ENCODE data around the gene LDB3. TPM values are rescaled to one million over a fixed set of nuclear protein-coding genes. Genes with fewer than 3 reads are reported as not detected.

The LDB3 gene
- total and polyA plus RNA-seq, 9 of the 15 experiments (the other 6 are each of a cell fraction or from before 2014, with no cell fraction given), result 0.03 TPM; not detected in 8

GRCh38 chr10:86630079-86630478 lies 38.2 kb upstream of the LDB3 start:
- Histone ChIP-seq H3K4me1 (replicated peaks in 1 of 2; ENCODE audit: control insufficient read depth in 2 of 2, insufficient read depth in 2 of 2, low read length in 2 of 2) (peaks cover 0 to 8% of the 10 kb centered on the region in 2 experiments; a peak in 2 of 5 replicates), H3K9me3 (replicated peaks; ENCODE audit: control insufficient read depth, insufficient read depth, low read depth, low read length) (no peaks in the 10 kb centered on the region), H2AFZ (ENCODE audit: low read depth, low read length) (no peak overlapping the region), H3K9ac (ENCODE audit: insufficient read depth in 1 of 2, low read depth in 2 of 2, low read length in 2 of 2) (no peak overlapping the region), H3K4me2 (ENCODE audit: insufficient read depth, low read length) (no peak overlapping the region), H3K27ac (ENCODE audit: extremely low read depth, low read depth, low read length) (no peak overlapping the region), H3K36me3 (ENCODE audit: control insufficient read depth, insufficient read depth, low read length) (no peaks in the 10 kb centered on the region), H3K9me1 (ENCODE audit: control insufficient read depth, insufficient read depth, low read length) (no peaks in the 10 kb centered on the region), H3K79me2 (ENCODE audit: control insufficient read depth, insufficient read depth, low read length) (no peaks in the 10 kb centered on the region), H3K4me3 (no peak overlapping the region), H3K27me3 (ENCODE audit: control insufficient read depth in 2 of 2, insufficient read depth in 2 of 2, low read length in 2 of 2) (peaks cover 18 to 34% of the 10 kb centered on the region in 2 experiments; a peak in 3 of 5 replicates), H4K20me1 (replicated peaks; ENCODE audit: control insufficient read depth, insufficient read depth, low read length) (no peaks in the 10 kb centered on the region)
- no peak for ATAC-seq
- intact Hi-C loops (cut with micrococcal nuclease), result no loop called here
- 0% methylated on average over 2 of the region's 2 CpGs for WGBS (ENCODE audit: insufficient coverage, low coverage, missing lambda C conversion rate)
- CTCF ChIA-PET (ENCODE audit: low intra/inter-chr PET ratio), result no interaction called here
- no peak for FAIRE-seq
- in situ Hi-C loops (cut with MboI), result no loop called here
- no peak for DNase-seq (ENCODE audit: extremely low read depth in 1 of 4, low spot score in 3 of 4)
- BruUV-seq (replicated peaks), result no TSS peak
- POLR2A ChIA-PET, result no interaction called here
- TF ChIP-seq GATAD2B (IDR thresholded peaks at IDR 0.05; ENCODE audit: borderline replicate concordance), result no peak
- no peak for TF ChIP-seq RBM39 (optimal IDR thresholded peaks at IDR 0.05; ENCODE audit: low read depth, low read length)
- TF ChIP-seq CHD1 (IDR thresholded peaks at IDR 0.05; ENCODE audit: low read length), result no peak
- no peak for TF ChIP-seq TCF7L2 (IDR thresholded peaks at IDR 0.05; ENCODE audit: low read depth, low read length)
- no peak for TF ChIP-seq PCBP2 (IDR thresholded peaks at IDR 0.05; ENCODE audit: low read depth, low read length, poor library complexity, severe bottlenecking)
- TF ChIP-seq ATF4 (CRISPR knock-in tag; IDR thresholded peaks at IDR 0.05), result no peak
- no peak for TF ChIP-seq POLR2AphosphoS2 (IDR thresholded peaks at IDR 0.05; ENCODE audit: low read length)
- TF ChIP-seq HOMEZ (CRISPR knock-in tag; IDR thresholded peaks at IDR 0.05), result no peak
- no peak for TF ChIP-seq USF2 (CRISPR knock-in tag; IDR thresholded peaks at IDR 0.05)
- no peak for TF ChIP-seq ID3 (CRISPR knock-in tag; IDR thresholded peaks at IDR 0.05)
- TF ChIP-seq ID3 (tag; IDR thresholded peaks at IDR 0.05), result no peak
- no peak for TF ChIP-seq HDAC6 (IDR thresholded peaks at IDR 0.05; ENCODE audit: low read depth, low read length)
- TF ChIP-seq ZNF57 (CRISPR knock-in tag; IDR thresholded peaks at IDR 0.05), result no peak
- no peak for TF ChIP-seq MTA2 (IDR thresholded peaks at IDR 0.05; ENCODE audit: low read depth)
- TF ChIP-seq HEY1 (CRISPR knock-in tag; IDR thresholded peaks at IDR 0.05; ENCODE audit: borderline replicate concordance), result no peak
- TF ChIP-seq SLC30A9 (CRISPR knock-in tag; IDR thresholded peaks at IDR 0.05), result no peak
- TF ChIP-seq CHAMP1 (IDR thresholded peaks at IDR 0.05), result no peak
